Activated CD8-positive, alpha-beta memory T cell treated with anti-CD3 and anti-CD28 coated beads, Interleukin-2, amount 50 U/mL, for 1 hour (primary cell): ENCODE data around the gene HSPA4L.

ENCODE experiments used
- DNase-seq: peaks from one replicate; pipeline ENCODE4 v3.0.0-alpha.2; 2020; ENCODE audit errors: extremely low read depth

The HSPA4L gene

GRCh38 chr4:127782275-127783025 is at the start of gene HSPA4L:
HSPA4L (plus strand) TSS chr4:127782322; CDS start chr4:127782551, 229 bp downstream.
- no peak for DNase-seq

GRCh38 chr4:127732623-127733328 is 49.3 kb upstream of the HSPA4L start:
- no peak for DNase-seq

GRCh38 chr4:127734976-127735375 is 47.1 kb upstream of the HSPA4L start:
- no peak for DNase-seq

- no peak for DNase-seq
Measured at GRCh38 chr4:127737295-127737694, 44.8 kb upstream of the HSPA4L start.

GRCh38 chr4:127741247-127741646 is 40.9 kb upstream of the HSPA4L start:
- DNase-seq = no peak

GRCh38 chr4:127747883-127748282 is 34.2 kb upstream of the HSPA4L start:
- DNase-seq = no peak

- no peak for DNase-seq
Measured at GRCh38 chr4:127748957-127749356, 33.2 kb upstream of the HSPA4L start.

GRCh38 chr4:127756906-127757305 is 25.2 kb upstream of the HSPA4L start:
- DNase-seq = no peak

GRCh38 chr4:127759228-127759820 is 22.8 kb upstream of the HSPA4L start:
- DNase-seq = no peak

GRCh38 chr4:127759893-127760292 is 22.2 kb upstream of the HSPA4L start:
- DNase-seq = no peak

GRCh38 chr4:127771535-127772275 is 10.4 kb upstream of the HSPA4L start:
- DNase-seq = no peak

- DNase-seq = no peak
Measured at GRCh38 chr4:127772769-127773671, 9.1 kb upstream of the HSPA4L start.

GRCh38 chr4:127775843-127776242 is 6.3 kb upstream of the HSPA4L start:
- DNase-seq = no peak

- DNase-seq = no peak
Measured at GRCh38 chr4:127776620-127777019, 5.5 kb upstream of the HSPA4L start.

- no peak for DNase-seq
Measured at GRCh38 chr4:127777487-127777886, 4.6 kb upstream of the HSPA4L start.

- no peak for DNase-seq
Measured at GRCh38 chr4:127778102-127778501, 4.0 kb upstream of the HSPA4L start.

GRCh38 chr4:127780598-127780997 is 1.5 kb upstream of the HSPA4L start:
- DNase-seq = no peak

GRCh38 chr4:127781300-127782024 is 660 bp upstream of the HSPA4L start:
- no peak for DNase-seq

- no peak for DNase-seq
Measured at GRCh38 chr4:127782025-127782274, 172 bp upstream of the HSPA4L start.

GRCh38 chr4:127783026-127783769 is 1.1 kb downstream of the HSPA4L start:
- no peak for DNase-seq
